Measurements from ENCODE around the gene THUMPD3. TPM values are rescaled to one million over a fixed set of nuclear protein-coding genes. Genes with fewer than 3 reads are reported as not detected.

The THUMPD3 gene
- total and polyA plus RNA-seq, 9 of the 15 experiments (the other 6 are each of a cell fraction or from before 2014, with no cell fraction given) = 58.3 to 132 (median 113) TPM

- peak overlapping the region; percentile 83 for H3K4me2 ChIP-seq (ENCODE audit: insufficient read depth, low read length)
- in situ Hi-C loops (cut with MboI) = no loop called here
- no peaks in the 10 kb centered on the region for H3K9me1 ChIP-seq (ENCODE audit: control insufficient read depth, insufficient read depth, low read length)
- ATAC-seq (no peak), DNase-seq (ENCODE audit: extremely low read depth in 1 of 4, low spot score in 3 of 4) (no peak), FAIRE-seq (peak; percentile 15)
- peaks cover 0 to 22% of the 10 kb centered on the region in 2 experiments; a peak in 3 of 5 replicates for H3K4me1 ChIP-seq (replicated peaks in 1 of 2; ENCODE audit: control insufficient read depth in 2 of 2, insufficient read depth in 2 of 2, low read length in 2 of 2)
- ChIA-PET POLR2A (interaction anchor here (0.5 to 7.7 kb wide), 37 partner anchors 8 to 1901 kb away, joined by 3 to 150 read pairs (median 4); partner anchors contain the start of gene THUMPD3), CTCF (ENCODE audit: low intra/inter-chr PET ratio) (interaction anchor here (1.6 kb wide), 1 partner anchor 27 kb away, joined by 5 read pairs; no protein-coding TSS in a partner anchor)
- peak overlapping the region; percentile 93 to 97 for H3K9ac ChIP-seq (ENCODE audit: insufficient read depth in 1 of 2, low read depth in 2 of 2, low read length in 2 of 2)
- no peaks in the 10 kb centered on the region for H3K27me3 ChIP-seq (ENCODE audit: control insufficient read depth in 2 of 2, insufficient read depth in 2 of 2, low read length in 2 of 2)
- peak overlapping the region; percentile 74 for H3K4me3 ChIP-seq
- BruUV-seq (replicated peaks) = TSS peak; percentile 30
- H4K20me1 ChIP-seq (replicated peaks; ENCODE audit: control insufficient read depth, insufficient read depth, low read length) = peaks cover 40% of the 10 kb centered on the region
- H3K79me2 ChIP-seq (ENCODE audit: control insufficient read depth, insufficient read depth, low read length) = peaks cover 88% of the 10 kb centered on the region
- H2AFZ ChIP-seq (ENCODE audit: low read depth, low read length) = peak overlapping the region; percentile 57; the same call in 1 of the 2 replicates
- peak overlapping the region; percentile 96 for H3K27ac ChIP-seq (ENCODE audit: extremely low read depth, low read depth, low read length)
- no peaks in the 10 kb centered on the region for H3K9me3 ChIP-seq (replicated peaks; ENCODE audit: control insufficient read depth, insufficient read depth, low read depth, low read length)
- 7% methylated on average over 15 of the region's 15 CpGs for WGBS (ENCODE audit: insufficient coverage, low coverage, missing lambda C conversion rate)
- peaks cover 51% of the 10 kb centered on the region for H3K36me3 ChIP-seq (ENCODE audit: control insufficient read depth, insufficient read depth, low read length)
- intact Hi-C loops (cut with micrococcal nuclease) = loop anchor here (1.0 to 5.0 kb wide), 3 partner anchors 27 to 252 kb away; partner anchors contain the start of genes MTMR14 and THUMPD3
- TF ChIP-seq MTA3 (IDR thresholded peaks at IDR 0.05; ENCODE audit: borderline replicate concordance) (0 out of 2 replicates have a peak, but pooled peaks have one; percentile 54), TEAD2 (tag; IDR thresholded peaks at IDR 0.05) (no peak), TRIM25 (IDR thresholded peaks at IDR 0.05; ENCODE audit: borderline replicate concordance) (no peak), ZNF79 (CRISPR knock-in tag; IDR thresholded peaks at IDR 0.05; ENCODE audit: low read depth) (no peak), CREM (IDR thresholded peaks at IDR 0.05; ENCODE audit: low read depth) (no peak; the same call in 1 of the 2 replicates), HDAC1 (IDR thresholded peaks at IDR 0.05) (0 out of 4 replicates have a peak, but pooled peaks of 1 of the 2 experiments have one; percentile 53), ZNF347 (CRISPR knock-in tag; IDR thresholded peaks at IDR 0.05; ENCODE audit: low read depth) (no peak), ZNF551 (CRISPR knock-in tag; IDR thresholded peaks at IDR 0.05) (no peak), NFIC (IDR thresholded peaks at IDR 0.05) (no peak), NELFE (IDR thresholded peaks at IDR 0.05; ENCODE audit: insufficient read depth, insufficient read length) (no peak), BRD4 (IDR thresholded peaks at IDR 0.05) (0 out of 2 replicates have a peak, but pooled peaks have one; percentile 29), SMARCA4 (IDR thresholded peaks at IDR 0.05) (peak; percentile 83), HCFC1 (IDR thresholded peaks at IDR 0.05; ENCODE audit: low read depth, low read length) (0 out of 2 replicates have a peak, but pooled peaks have one; percentile 3), STAG1 (CRISPR knock-in tag; IDR thresholded peaks at IDR 0.05; ENCODE audit: borderline replicate concordance) (no peak), ZBTB7A (IDR thresholded peaks at IDR 0.05; ENCODE audit: borderline replicate concordance, control insufficient read depth, low read depth, low read length) (no peak), ZNF274 (IDR thresholded peaks at IDR 0.05; ENCODE audit: borderline replicate concordance, low read depth, low read length) (no peak), ARNT (IDR thresholded peaks at IDR 0.05) (peak; percentile 14 to 86; a peak in 3 of 4 replicates), MLLT1 (IDR thresholded peaks at IDR 0.05) (peak in 1 of 2 experiments; percentile 32; a peak in 2 of 4 replicates)
- TF ChIP-seq, protein P1, sequence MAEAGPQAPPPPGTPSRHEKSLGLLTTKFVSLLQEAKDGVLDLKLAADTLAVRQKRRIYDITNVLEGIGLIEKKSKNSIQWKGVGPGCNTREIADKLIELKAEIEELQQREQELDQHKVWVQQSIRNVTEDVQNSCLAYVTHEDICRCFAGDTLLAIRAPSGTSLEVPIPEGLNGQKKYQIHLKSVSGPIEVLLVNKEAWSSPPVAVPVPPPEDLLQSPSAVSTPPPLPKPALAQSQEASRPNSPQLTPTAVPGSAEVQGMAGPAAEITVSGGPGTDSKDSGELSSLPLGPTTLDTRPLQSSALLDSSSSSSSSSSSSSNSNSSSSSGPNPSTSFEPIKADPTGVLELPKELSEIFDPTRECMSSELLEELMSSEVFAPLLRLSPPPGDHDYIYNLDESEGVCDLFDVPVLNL (CRISPR knock-in tag; IDR thresholded peaks at IDR 0.05; ENCODE audit: low read depth) = no peak
Measured at GRCh38 chr3:9395570-9396300, 32.9 kb downstream of the THUMPD3 start.
